WTC11 (cell line): ENCODE data around the gene IGFN1. TPM values are rescaled to one million over a fixed set of nuclear protein-coding genes. Genes with fewer than 3 reads are reported as not detected.

Experiments used
- ATAC-seq: fragments of 200-7000 bp; cut with Tn5 transposase; 2 replicates; pipeline ENCODE4 v1.10.0; 2021; ENCODE audit warnings: mild to moderate bottlenecking, moderate library complexity
- CTCF ChIA-PET: fragments of 300-600 bp; sonication (Branson Sonifier 250); formaldehyde crosslinking; loops from one replicate; lab custom pipeline; 2021; ENCODE audit warnings: antibody characterized with exemption; lab: Charles Lee
- POLR2A ChIA-PET: fragments of 350-600 bp; sonication (Branson Sonifier 250); formaldehyde crosslinking; loops from one replicate; lab custom pipeline; 2021; ENCODE audit warnings: antibody characterized with exemption; lab: Charles Lee
- DNase-seq: peaks from one replicate; pipeline ENCODE4 v3.0.0; 2021; ENCODE audit warnings: low spot score
- H3K27ac Mint-ChIP-seq: 2 replicates; pipeline ENCODE4 v1.8.0; 2021; ENCODE audit warnings: mixed read lengths
- H3K27me3 Mint-ChIP-seq: 2 replicates; pipeline ENCODE4 v1.8.0; 2021; ENCODE audit warnings: low read depth, mild to moderate bottlenecking, moderate library complexity, mixed read lengths
- H3K36me3 Mint-ChIP-seq: 2 replicates; pipeline ENCODE4 v1.8.0; 2021; ENCODE audit warnings: mixed read lengths
- H3K4me1 Mint-ChIP-seq: 2 replicates; pipeline ENCODE4 v1.8.0; 2022; ENCODE audit warnings: mixed read lengths
- H3K4me3 Mint-ChIP-seq: 2 replicates; pipeline ENCODE4 v1.8.0; 2021; ENCODE audit warnings: mild to moderate bottlenecking, moderate library complexity, mixed read lengths
- H3K9me3 Mint-ChIP-seq: 2 replicates; pipeline ENCODE4 v1.8.0; 2021; ENCODE audit warnings: mixed read lengths
- AFF4 ChIP-seq: sonication (generic); formaldehyde crosslinking; IDR thresholded peaks from 2 replicates; pipeline ENCODE4 v1.8.1; 2023; ENCODE audit warnings: mild to moderate bottlenecking, missing genetic modification reagents, borderline replicate concordance
- ARID4B ChIP-seq: sonication (generic); formaldehyde crosslinking; IDR thresholded peaks from 2 replicates; pipeline ENCODE4 v1.8.0; 2023; ENCODE audit warnings: missing genetic modification reagents, mild to moderate bottlenecking, borderline replicate concordance
- ELF4 ChIP-seq: sonication (generic); formaldehyde crosslinking; IDR thresholded peaks from 2 replicates; pipeline ENCODE4 v1.8.1; 2022; ENCODE audit warnings: low read depth, mild to moderate bottlenecking, moderate library complexity, missing genetic modification reagents
- EMX1 ChIP-seq: fragments of 250-450 bp; sonication (Bioruptor Pico); IDR thresholded peaks from 2 replicates; pipeline ENCODE4 v1.8.0; 2021; ENCODE audit warnings: mild to moderate bottlenecking
- FOXJ3 ChIP-seq: sonication (generic); formaldehyde crosslinking; IDR thresholded peaks from 2 replicates; pipeline ENCODE4 v1.9.0; 2021; ENCODE audit warnings: missing genetic modification reagents, mild to moderate bottlenecking, borderline replicate concordance
- FOXK1 ChIP-seq: sonication (generic); formaldehyde crosslinking; IDR thresholded peaks from 2 replicates; pipeline ENCODE4 v1.8.0; 2022; ENCODE audit warnings: mild to moderate bottlenecking, moderate library complexity, missing genetic modification reagents
- NR2C2 ChIP-seq: sonication (generic); formaldehyde crosslinking; IDR thresholded peaks from 2 replicates; pipeline ENCODE4 v1.8.0; 2022; ENCODE audit warnings: mild to moderate bottlenecking, missing genetic modification reagents
- OVOL2 ChIP-seq: fragments of 250-450 bp; sonication (Bioruptor Pico); IDR thresholded peaks from 2 replicates; pipeline ENCODE4 v1.9.0; 2021; ENCODE audit warnings: mild to moderate bottlenecking, borderline replicate concordance
- RORB ChIP-seq: fragments of 250-450 bp; sonication (Bioruptor Pico); IDR thresholded peaks from 2 replicates; pipeline ENCODE4 v1.9.0; 2021; ENCODE audit warnings: mild to moderate bottlenecking
- TCF7 ChIP-seq: sonication (generic); formaldehyde crosslinking; IDR thresholded peaks from 2 replicates; pipeline ENCODE4 v1.8.0; 2022; ENCODE audit warnings: mild to moderate bottlenecking, low read depth, missing genetic modification reagents, moderate library complexity
- TP53 ChIP-seq: sonication (generic); formaldehyde crosslinking; IDR thresholded peaks from 2 replicates; pipeline ENCODE4 v1.8.1; 2023; ENCODE audit warnings: mild to moderate bottlenecking, missing genetic modification reagents
- ZNF138 ChIP-seq: sonication (generic); formaldehyde crosslinking; conservative IDR thresholded peaks from 2 replicates; pipeline ENCODE4 v1.8.1; 2022; ENCODE audit warnings: mild to moderate bottlenecking, moderate library complexity, missing genetic modification reagents
- ZNF512 ChIP-seq: sonication (generic); formaldehyde crosslinking; IDR thresholded peaks from 2 replicates; pipeline ENCODE4 v1.8.1; 2022; ENCODE audit warnings: missing genetic modification reagents, borderline replicate concordance
- ZNF532 ChIP-seq: fragments of 250-450 bp; sonication (Bioruptor Pico); IDR thresholded peaks from 2 replicates; pipeline ENCODE4 v1.9.0; 2021; ENCODE audit warnings: mild to moderate bottlenecking, borderline replicate concordance
- total RNA-seq: library from RNA; stranded (reverse); gene quantifications from 3 replicates; pipeline ENCODE4 v1.2.3, GENCODE V29; 2021
- TF ChIP-seq, protein P1 (sequence below): sonication (generic); formaldehyde crosslinking; IDR thresholded peaks from 2 replicates; pipeline ENCODE4 v1.8.0; 2022; ENCODE audit warnings: mild to moderate bottlenecking, missing genetic modification reagents
- TF ChIP-seq, protein P2 (sequence below): fragments of 250-450 bp; sonication (Bioruptor Pico); IDR thresholded peaks from 2 replicates; pipeline ENCODE4 v1.9.0; 2021; ENCODE audit warnings: mild to moderate bottlenecking

IGFN1 gene
- total RNA-seq, 1 experiment from 2014 or later: 0.11 TPM

- TF ChIP-seq AFF4 (CRISPR knock-in tag) (no peak), ZNF138 (CRISPR knock-in tag) (no peak), FOXK1 (no peak), NR2C2 (no peak), ZNF532 (no peak), RORB (CRISPR knock-in tag) (no peak), TP53 (no peak), TCF7 (no peak), OVOL2 (CRISPR knock-in tag) (no peak), ZNF512 (no peak), EMX1 (CRISPR knock-in tag) (no peak)
- TF ChIP-seq, protein P1, sequence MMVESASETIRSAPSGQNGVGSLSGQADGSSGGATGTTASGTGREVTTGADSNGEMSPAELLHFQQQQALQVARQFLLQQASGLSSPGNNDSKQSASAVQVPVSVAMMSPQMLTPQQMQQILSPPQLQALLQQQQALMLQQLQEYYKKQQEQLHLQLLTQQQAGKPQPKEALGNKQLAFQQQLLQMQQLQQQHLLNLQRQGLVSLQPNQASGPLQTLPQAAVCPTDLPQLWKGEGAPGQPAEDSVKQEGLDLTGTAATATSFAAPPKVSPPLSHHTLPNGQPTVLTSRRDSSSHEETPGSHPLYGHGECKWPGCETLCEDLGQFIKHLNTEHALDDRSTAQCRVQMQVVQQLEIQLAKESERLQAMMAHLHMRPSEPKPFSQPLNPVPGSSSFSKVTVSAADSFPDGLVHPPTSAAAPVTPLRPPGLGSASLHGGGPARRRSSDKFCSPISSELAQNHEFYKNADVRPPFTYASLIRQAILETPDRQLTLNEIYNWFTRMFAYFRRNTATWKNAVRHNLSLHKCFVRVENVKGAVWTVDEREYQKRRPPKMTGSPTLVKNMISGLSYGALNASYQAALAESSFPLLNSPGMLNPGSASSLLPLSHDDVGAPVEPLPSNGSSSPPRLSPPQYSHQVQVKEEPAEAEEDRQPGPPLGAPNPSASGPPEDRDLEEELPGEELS (CRISPR knock-in tag): no peak
Observed at GRCh38 chr1:201145132-201145531, 45.5 kb upstream of the IGFN1 start (continued).

GRCh38 chr1:201145816-201146215, 44.8 kb upstream of the IGFN1 start:
- ChIA-PET CTCF (interaction anchor here (0.5 kb wide), 1 partner anchor 262 kb away, joined by 3 read pairs; no protein-coding TSS in a partner anchor), POLR2A (no interaction called here)
- Mint-ChIP-seq H3K9me3 (no peaks in the 10 kb centered on the region), H3K27me3 (no peaks in the 10 kb centered on the region), H3K27ac (no peak overlapping the region), H3K36me3 (peaks cover 88% of the 10 kb centered on the region), H3K4me3 (no peak overlapping the region), H3K4me1 (no peaks in the 10 kb centered on the region)
- ATAC-seq: no peak
- TF ChIP-seq FOXJ3 (CRISPR knock-in tag) (no peak), ELF4 (CRISPR knock-in tag) (no peak), RORB (CRISPR knock-in tag) (no peak), ARID4B (CRISPR knock-in tag) (no peak)
- TF ChIP-seq, protein P2, sequence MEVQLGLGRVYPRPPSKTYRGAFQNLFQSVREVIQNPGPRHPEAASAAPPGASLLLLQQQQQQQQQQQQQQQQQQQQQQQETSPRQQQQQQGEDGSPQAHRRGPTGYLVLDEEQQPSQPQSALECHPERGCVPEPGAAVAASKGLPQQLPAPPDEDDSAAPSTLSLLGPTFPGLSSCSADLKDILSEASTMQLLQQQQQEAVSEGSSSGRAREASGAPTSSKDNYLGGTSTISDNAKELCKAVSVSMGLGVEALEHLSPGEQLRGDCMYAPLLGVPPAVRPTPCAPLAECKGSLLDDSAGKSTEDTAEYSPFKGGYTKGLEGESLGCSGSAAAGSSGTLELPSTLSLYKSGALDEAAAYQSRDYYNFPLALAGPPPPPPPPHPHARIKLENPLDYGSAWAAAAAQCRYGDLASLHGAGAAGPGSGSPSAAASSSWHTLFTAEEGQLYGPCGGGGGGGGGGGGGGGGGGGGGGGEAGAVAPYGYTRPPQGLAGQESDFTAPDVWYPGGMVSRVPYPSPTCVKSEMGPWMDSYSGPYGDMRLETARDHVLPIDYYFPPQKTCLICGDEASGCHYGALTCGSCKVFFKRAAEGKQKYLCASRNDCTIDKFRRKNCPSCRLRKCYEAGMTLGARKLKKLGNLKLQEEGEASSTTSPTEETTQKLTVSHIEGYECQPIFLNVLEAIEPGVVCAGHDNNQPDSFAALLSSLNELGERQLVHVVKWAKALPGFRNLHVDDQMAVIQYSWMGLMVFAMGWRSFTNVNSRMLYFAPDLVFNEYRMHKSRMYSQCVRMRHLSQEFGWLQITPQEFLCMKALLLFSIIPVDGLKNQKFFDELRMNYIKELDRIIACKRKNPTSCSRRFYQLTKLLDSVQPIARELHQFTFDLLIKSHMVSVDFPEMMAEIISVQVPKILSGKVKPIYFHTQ (CRISPR knock-in tag): no peak
- DNase-seq: no peak
